Heart left ventricle (tissue), 13 donors: ENCODE data around the gene MIEN1.

Experiments
- POLR2A ChIP-seq, 2 donors: fragments of 450-650 bp; IDR thresholded peaks; one replicate each; pipeline ENCODE4 v1.6.1; 2017; ENCODE audit warnings: antibody characterized with exemption in 2 of 2, mild to moderate bottlenecking in 2 of 2, moderate library complexity in 2 of 2
- TF ChIP-seq, protein P1 (sequence below), 12 donors: fragments of 200-600 bp; sonication (generic) in 4 of 12; IDR thresholded peaks; one replicate each; pipeline versions ENCODE4 v1.5.0 to v1.8.0; 2018 to 2022; ENCODE audit warnings: antibody characterized with exemption in 12 of 12, mild to moderate bottlenecking in 5 of 12
- donor health status: ischemic (EF 13 %, LVEDD 7.1; RV severe dilation, severe dysfunction).
- donor health status: DM: no; HTN: yes; CAD: no.
- donor health status: DM: no; HTN: no; CAD: no.
- donor health status: ischemic (EF 25% LVEDD 6.9; RV normal size, moderate dysfunction).
- donor health status: ischemic (EF 25% LVEDD 5.7; RV mildly dilated, moderate dysfunction).
- donor health status: ischemic (EF 35%, LVEDD 5.7; RV mildly dilated, moderate dysfunction).
- donor health status: nonischemic (EF 11% LVEDD 7.7; RV severe dilation, severe dysfunction).
- donor health status: DM: yes; HTN: yes; CAD: no.
- donor health status: PGD.
- donor health status: ischemic (EF 29% LVEDD 5.4; RV normal size, mild dysfunction).
- donor health status: nonischemic (EF 23%, LVEDD 6.1; RV moderate dilation, normal function).

DNA sequence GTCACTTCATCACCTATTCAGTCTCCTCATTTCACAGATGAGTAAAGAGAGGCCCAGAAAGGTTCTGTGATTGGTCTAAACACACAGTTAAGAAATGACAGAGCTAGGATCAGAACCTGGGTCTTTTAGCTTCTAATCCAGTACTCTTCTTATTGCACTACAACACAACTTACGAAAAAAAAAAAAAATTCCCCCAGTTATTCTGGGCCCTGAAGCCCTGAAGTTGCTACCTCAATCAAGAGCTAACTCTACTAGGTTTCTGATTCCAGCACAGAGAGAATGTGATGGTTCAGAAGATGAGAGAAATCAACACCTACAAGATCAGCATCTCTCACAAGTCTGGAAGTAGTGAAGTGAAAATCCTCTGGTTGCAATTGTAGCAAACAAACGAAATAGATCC lies 44.7 kb upstream of the MIEN1 start:
- TF ChIP-seq, protein P1, sequence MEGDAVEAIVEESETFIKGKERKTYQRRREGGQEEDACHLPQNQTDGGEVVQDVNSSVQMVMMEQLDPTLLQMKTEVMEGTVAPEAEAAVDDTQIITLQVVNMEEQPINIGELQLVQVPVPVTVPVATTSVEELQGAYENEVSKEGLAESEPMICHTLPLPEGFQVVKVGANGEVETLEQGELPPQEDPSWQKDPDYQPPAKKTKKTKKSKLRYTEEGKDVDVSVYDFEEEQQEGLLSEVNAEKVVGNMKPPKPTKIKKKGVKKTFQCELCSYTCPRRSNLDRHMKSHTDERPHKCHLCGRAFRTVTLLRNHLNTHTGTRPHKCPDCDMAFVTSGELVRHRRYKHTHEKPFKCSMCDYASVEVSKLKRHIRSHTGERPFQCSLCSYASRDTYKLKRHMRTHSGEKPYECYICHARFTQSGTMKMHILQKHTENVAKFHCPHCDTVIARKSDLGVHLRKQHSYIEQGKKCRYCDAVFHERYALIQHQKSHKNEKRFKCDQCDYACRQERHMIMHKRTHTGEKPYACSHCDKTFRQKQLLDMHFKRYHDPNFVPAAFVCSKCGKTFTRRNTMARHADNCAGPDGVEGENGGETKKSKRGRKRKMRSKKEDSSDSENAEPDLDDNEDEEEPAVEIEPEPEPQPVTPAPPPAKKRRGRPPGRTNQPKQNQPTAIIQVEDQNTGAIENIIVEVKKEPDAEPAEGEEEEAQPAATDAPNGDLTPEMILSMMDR (IDR thresholded peaks at IDR 0.05): no peak
- TF ChIP-seq POLR2A (IDR thresholded peaks at IDR 0.05): no peak
